HCT116 (cell line): ENCODE measurements around the gene SPRING1. TPM values are rescaled to one million over a fixed set of nuclear protein-coding genes. Genes with fewer than 3 reads are reported as not detected.

Source experiments
- ATAC-seq: fragments of 200-7000 bp; cut with Tn5 transposase; 2 replicates; pipeline ENCODE4 v1.9.1; 2020; ENCODE audit warnings: mild to moderate bottlenecking, moderate library complexity
- BruUV-seq: library from RNA; stranded (reverse); fragments of 400-500 nt; replicated peaks from 2 replicates; lab custom pipeline; 2021; lab: Mats Ljungman, UMichigan
- CTCF ChIA-PET: fragments of 300-600 bp; sonication (Branson Sonifier 250); formaldehyde crosslinking; loops from one replicate; lab custom pipeline; 2021; ENCODE audit warnings: antibody characterized with exemption; lab: Charles Lee
- POLR2A ChIA-PET: fragments of 300-600, 350-600 bp; sonication (Branson Sonifier 250); formaldehyde crosslinking; loops from one replicate; lab custom pipeline; 2021; ENCODE audit warnings: antibody characterized with exemption; lab: Charles Lee
- RAD21 ChIA-PET, 2 experiments: fragments of 300-600 bp; sonication (Branson Sonifier 250); formaldehyde crosslinking; loops; one replicate each; lab custom pipeline; 2023; ENCODE audit warnings: low total read pairs in 2 of 2; ENCODE audit not compliant: uncharacterized antibody in 2 of 2, unreplicated experiment in 2 of 2, low non-redundant PET in 1 of 2; lab: Charles Lee
- DNase-seq: peaks from one replicate; pipeline ENCODE4 v3.0.0-alpha.2; 2010; ENCODE audit warnings: low read depth, low spot score
- H2AFZ ChIP-seq: fragments of 200-600 bp; shearing (Covaris generic), sonication (generic); 2 replicates; pipeline ENCODE4 v1.6.1; 2017; ENCODE audit warnings: low read depth, mixed run types, mixed read lengths, antibody characterized with exemption, low read length; ENCODE audit not compliant: poor library complexity, severe bottlenecking
- H3K27ac ChIP-seq: 2 replicates; pipeline ENCODE4 v1.5.1; 2012; ENCODE audit warnings: low read depth, low read length
- H3K27me3 ChIP-seq: fragments of 200-600 bp; sonication (generic); 2 replicates; pipeline ENCODE4 v1.6.1; 2016; ENCODE audit warnings: mixed run types, low read length, mixed read lengths; ENCODE audit not compliant: insufficient read depth
- H3K36me3 ChIP-seq, 2 experiments: fragments of 200-500 bp in 1 of 2; fragments of 200-600 bp in 1 of 2; sonication (Bioruptor generic) in 1 of 2; sonication (generic) in 1 of 2; 2 replicates each; pipeline versions ENCODE4 v1.5.1 to v1.6.1; 2014 to 2016; ENCODE audit warnings: low read length in 2 of 2, inconsistent platforms in 1 of 2, mixed read lengths in 1 of 2, mixed run types in 1 of 2; ENCODE audit not compliant: insufficient read depth in 2 of 2, control insufficient read depth in 1 of 2
- H3K4me1 ChIP-seq, 2 experiments: fragments of 200-600 bp in 1 of 2; sonication (generic) in 1 of 2; 2 replicates each; pipeline versions ENCODE4 v1.5.1 to v1.6.1; 2012 to 2017; ENCODE audit warnings: low read length in 2 of 2, inconsistent platforms in 1 of 2, mild to moderate bottlenecking in 1 of 2, mixed read lengths in 1 of 2, mixed run types in 1 of 2, moderate library complexity in 1 of 2; ENCODE audit not compliant: insufficient read depth in 2 of 2, control insufficient read depth in 1 of 2
- H3K4me2 ChIP-seq: fragments of 200-600 bp; sonication (generic); 2 replicates; pipeline ENCODE4 v1.6.1; 2017; ENCODE audit warnings: mixed run types, low read length, mixed read lengths
- H3K4me3 ChIP-seq, 2 experiments: fragments of 200-600 bp in 1 of 2; sonication (generic) in 1 of 2; replicated peaks in 1 of 2; 2 replicates each; pipeline ENCODE4 v1.5.1; 2011 to 2016; ENCODE audit warnings: low read length in 2 of 2, control low read depth in 1 of 2, low read depth in 1 of 2, mild to moderate bottlenecking in 1 of 2, mixed read lengths in 1 of 2, mixed run types in 1 of 2
- H3K79me2 ChIP-seq: fragments of 200-600 bp; sonication (generic); 2 replicates; pipeline ENCODE4 v1.6.1; 2017; ENCODE audit warnings: mild to moderate bottlenecking, mixed run types, low read length, moderate library complexity, mixed read lengths; ENCODE audit not compliant: insufficient read depth
- H3K9ac ChIP-seq: fragments of 200-600 bp; sonication (generic); 2 replicates; pipeline ENCODE4 v1.6.1; 2016; ENCODE audit warnings: low read length, mixed read lengths
- H3K9me2 ChIP-seq: fragments of 200-600 bp; sonication (generic), shearing (Covaris generic); 2 replicates; pipeline ENCODE4 v1.6.1; 2017; ENCODE audit warnings: mixed run types, mild to moderate bottlenecking, moderate library complexity; ENCODE audit not compliant: insufficient read depth
- H3K9me3 ChIP-seq, 2 experiments: fragments of 200-500 bp in 1 of 2; fragments of 200-600 bp in 1 of 2; sonication (Bioruptor generic) in 1 of 2; sonication (generic) in 1 of 2; 2 replicates each; pipeline ENCODE4 v1.6.1; 2014 to 2017; ENCODE audit warnings: low read length in 2 of 2, mixed read lengths in 2 of 2, inconsistent platforms in 1 of 2, low read depth in 1 of 2, mild to moderate bottlenecking in 1 of 2, mixed run types in 1 of 2, moderate library complexity in 1 of 2; ENCODE audit not compliant: control insufficient read depth in 1 of 2, insufficient read depth in 1 of 2
- H4K20me1 ChIP-seq: fragments of 200-600 bp; sonication (generic), shearing (Covaris generic); 2 replicates; pipeline ENCODE4 v1.6.1; 2017; ENCODE audit warnings: mixed run types, mild to moderate bottlenecking, moderate library complexity; ENCODE audit not compliant: insufficient read depth
- ELF1 ChIP-seq: IDR thresholded peaks from 2 replicates; pipeline ENCODE4 v1.6.1; 2012; ENCODE audit warnings: low read depth, borderline replicate concordance
- EZH2 ChIP-seq: fragments of 200-600 bp; sonication (generic); IDR thresholded peaks from 2 replicates; pipeline ENCODE4 v1.6.1; 2017; ENCODE audit warnings: antibody characterized with exemption, mixed run types
- POLR2AphosphoS5 ChIP-seq: IDR thresholded peaks from 2 replicates; pipeline ENCODE4 v1.6.1; 2011; ENCODE audit warnings: mild to moderate bottlenecking, low read depth, low read length, moderate library complexity
- SP1 ChIP-seq: IDR thresholded peaks from 2 replicates; pipeline ENCODE4 v1.6.1; 2012; ENCODE audit warnings: low read depth
- TCF7L2 ChIP-seq: IDR thresholded peaks from 2 replicates; pipeline ENCODE4 v1.7.0; 2011; ENCODE audit warnings: borderline replicate concordance, inconsistent platforms; ENCODE audit not compliant: insufficient read depth, insufficient read length; ENCODE audit errors: extremely low read depth
- intact Hi-C: fragments of 100-400 bp; cut with micrococcal nuclease; formaldehyde crosslinking; loops from 2 replicates; pipeline ENCODE4 v1.10.0; 2022
- total RNA-seq: library from RNA; stranded (reverse); gene quantifications from one replicate; pipeline ENCODE4 v1.2.1, GENCODE V29; 2021; ENCODE audit not compliant: unreplicated experiment
- TF ChIP-seq, protein P1 (sequence below): IDR thresholded peaks from 2 replicates; pipeline ENCODE4 v1.6.1; 2012
- TF ChIP-seq, protein P2 (sequence below): IDR thresholded peaks from 2 replicates; pipeline ENCODE4 v1.6.1; 2011; ENCODE audit warnings: mild to moderate bottlenecking, low read length, moderate library complexity; ENCODE audit not compliant: insufficient replicate concordance; ENCODE audit errors: extremely low read depth
- TF ChIP-seq, protein P3 (sequence below): IDR thresholded peaks from 2 replicates; pipeline ENCODE4 v1.6.1; 2012

SPRING1 gene
- total RNA-seq, 1 experiment from 2014 or later = 28.5 TPM

DNA sequence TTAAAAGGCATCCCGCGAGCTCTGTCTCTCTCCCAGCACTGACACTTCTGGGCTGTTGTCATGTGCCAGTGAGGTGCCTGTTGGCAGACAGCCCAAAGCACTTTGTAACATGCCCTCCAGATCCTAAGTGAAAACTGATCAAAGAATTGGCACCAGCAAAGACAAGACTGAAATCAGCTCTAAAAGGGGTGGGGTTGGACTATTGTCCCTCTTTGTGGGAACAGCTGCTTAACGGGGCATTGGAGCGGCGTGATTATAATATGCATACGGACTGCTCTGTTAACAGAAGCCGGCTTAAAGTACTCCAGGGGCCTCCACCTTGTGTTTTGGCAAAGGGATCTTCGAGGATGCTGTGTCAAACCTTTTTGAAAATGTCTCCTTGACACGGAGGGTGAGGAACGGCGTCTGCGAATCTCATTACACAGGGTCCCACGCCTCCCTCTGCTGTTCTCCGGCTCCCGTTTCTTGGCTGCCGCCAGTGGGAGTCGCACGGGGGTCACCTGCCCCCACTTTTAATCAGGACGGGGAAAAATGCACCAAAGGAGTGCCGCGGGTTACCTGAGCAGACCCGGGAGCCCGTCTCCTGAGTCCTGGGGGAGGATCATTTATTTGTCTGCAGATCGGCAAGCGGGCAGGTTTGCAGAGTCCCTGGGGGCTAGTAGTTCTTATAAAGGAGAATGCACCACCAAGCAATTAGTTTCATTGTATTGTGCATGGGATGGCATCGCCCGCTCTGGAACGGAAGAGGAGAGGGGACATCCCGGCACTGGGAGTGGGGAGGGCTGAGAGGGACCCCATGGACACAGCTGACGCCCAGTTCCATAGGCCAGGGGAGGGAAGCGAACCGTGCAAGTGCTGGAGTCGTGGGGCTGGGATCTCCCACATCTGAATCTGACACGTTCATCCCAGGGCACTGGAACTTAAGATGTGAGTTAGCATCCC, 44.3 kb downstream of the SPRING1 start:
- Histone ChIP-seq H3K4me1 (no peaks in the 10 kb centered on the region), H3K4me3 (no peak overlapping the region), H3K79me2 (no peaks in the 10 kb centered on the region), H3K27ac (no peak overlapping the region), H3K9me3 (no peaks in the 10 kb centered on the region), H3K4me2 (no peak overlapping the region), H3K27me3 (no peaks in the 10 kb centered on the region), H3K36me3 (no peaks in the 10 kb centered on the region), H4K20me1 (no peaks in the 10 kb centered on the region), H3K9me2 (no peaks in the 10 kb centered on the region), H2AFZ (no peak overlapping the region), H3K9ac (no peak overlapping the region)
- RAD21 ChIA-PET = no interaction called here
- BruUV-seq = no TSS peak
- ATAC-seq (no peak), DNase-seq (no peak)
- intact Hi-C loops = loop anchor here (10.0 kb wide), 1 partner anchor 419 kb away; the partner anchor contains the start of gene MED13L
- CTCF ChIA-PET = interaction anchor here (1.6 to 1.9 kb wide), 2 partner anchors 15 to 552 kb away, joined by 3 to 4 read pairs; no protein-coding TSS in a partner anchor
- POLR2A ChIA-PET = no interaction called here
- no peak for TF ChIP-seq EZH2
- no peak for TF ChIP-seq ELF1
- TF ChIP-seq, protein P1, sequence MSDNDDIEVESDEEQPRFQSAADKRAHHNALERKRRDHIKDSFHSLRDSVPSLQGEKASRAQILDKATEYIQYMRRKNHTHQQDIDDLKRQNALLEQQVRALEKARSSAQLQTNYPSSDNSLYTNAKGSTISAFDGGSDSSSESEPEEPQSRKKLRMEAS = no peak
- TF ChIP-seq, protein P2, sequence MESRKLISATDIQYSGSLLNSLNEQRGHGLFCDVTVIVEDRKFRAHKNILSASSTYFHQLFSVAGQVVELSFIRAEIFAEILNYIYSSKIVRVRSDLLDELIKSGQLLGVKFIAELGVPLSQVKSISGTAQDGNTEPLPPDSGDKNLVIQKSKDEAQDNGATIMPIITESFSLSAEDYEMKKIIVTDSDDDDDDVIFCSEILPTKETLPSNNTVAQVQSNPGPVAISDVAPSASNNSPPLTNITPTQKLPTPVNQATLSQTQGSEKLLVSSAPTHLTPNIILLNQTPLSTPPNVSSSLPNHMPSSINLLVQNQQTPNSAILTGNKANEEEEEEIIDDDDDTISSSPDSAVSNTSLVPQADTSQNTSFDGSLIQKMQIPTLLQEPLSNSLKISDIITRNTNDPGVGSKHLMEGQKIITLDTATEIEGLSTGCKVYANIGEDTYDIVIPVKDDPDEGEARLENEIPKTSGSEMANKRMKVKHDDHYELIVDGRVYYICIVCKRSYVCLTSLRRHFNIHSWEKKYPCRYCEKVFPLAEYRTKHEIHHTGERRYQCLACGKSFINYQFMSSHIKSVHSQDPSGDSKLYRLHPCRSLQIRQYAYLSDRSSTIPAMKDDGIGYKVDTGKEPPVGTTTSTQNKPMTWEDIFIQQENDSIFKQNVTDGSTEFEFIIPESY = no peak
- TF ChIP-seq POLR2AphosphoS5 = no peak
- no peak for TF ChIP-seq TCF7L2
- TF ChIP-seq, protein P3, sequence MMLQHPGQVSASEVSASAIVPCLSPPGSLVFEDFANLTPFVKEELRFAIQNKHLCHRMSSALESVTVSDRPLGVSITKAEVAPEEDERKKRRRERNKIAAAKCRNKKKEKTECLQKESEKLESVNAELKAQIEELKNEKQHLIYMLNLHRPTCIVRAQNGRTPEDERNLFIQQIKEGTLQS = no peak
- no peak for TF ChIP-seq SP1
